Measurements from ENCODE around the gene MDFI. TPM values are rescaled to one million over a fixed set of nuclear protein-coding genes. Genes with fewer than 3 reads are reported as not detected.
"Not testable (repeated sequence)": the region's sequence is repeated elsewhere in the genome, so short reads cannot be mapped to it uniquely, and the experiment has no call there.

MDFI gene
- total and polyA plus RNA-seq, 8 donors: 0.46 to 7.4 (median 2.2) TPM

DNA sequence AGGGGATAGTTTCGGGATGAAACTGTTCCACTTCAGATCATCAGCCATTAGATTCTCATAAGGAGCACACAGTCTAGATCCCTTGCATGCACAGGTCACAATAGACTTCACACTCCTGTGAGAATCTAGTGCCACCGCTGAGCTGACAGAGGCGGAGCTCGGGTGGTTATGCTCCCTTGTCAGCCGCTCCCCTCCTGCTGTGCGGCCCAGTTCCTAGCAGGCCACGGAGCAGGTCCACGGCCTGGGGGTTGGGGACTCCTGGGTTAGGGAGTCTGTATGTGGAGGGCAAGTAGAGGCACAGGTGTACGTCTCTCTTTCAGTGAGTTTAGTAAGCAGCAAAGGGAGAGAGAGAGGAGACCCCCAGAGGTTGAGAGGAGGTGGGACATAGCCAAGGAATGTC is 30.5 kb upstream of the MDFI start:
- Histone ChIP-seq H3K27me3 (no peaks in the 10 kb centered on the region), H3K27ac (no peak overlapping the region), H3K9me3 (no peaks in the 10 kb centered on the region), H3K4me1 (no peaks in the 10 kb centered on the region), H3K36me3 (no peaks in the 10 kb centered on the region), H3K4me3 (no peak overlapping the region)
- intact Hi-C loops (cut with DNase I): loop anchor here in 2 of 3 donors (10.0 kb wide), 2 partner anchors 67 to 167 kb away; partner anchors contain the start of gene FRS3 (in 1 of the 2)
- ATAC-seq: no peak
- FAIRE-seq: no peak
- no peak for DNase-seq
- 71 to 73% methylated on average over 9 of the region's 9 CpGs for WGBS, 2 donors
- TF ChIP-seq, protein P1, sequence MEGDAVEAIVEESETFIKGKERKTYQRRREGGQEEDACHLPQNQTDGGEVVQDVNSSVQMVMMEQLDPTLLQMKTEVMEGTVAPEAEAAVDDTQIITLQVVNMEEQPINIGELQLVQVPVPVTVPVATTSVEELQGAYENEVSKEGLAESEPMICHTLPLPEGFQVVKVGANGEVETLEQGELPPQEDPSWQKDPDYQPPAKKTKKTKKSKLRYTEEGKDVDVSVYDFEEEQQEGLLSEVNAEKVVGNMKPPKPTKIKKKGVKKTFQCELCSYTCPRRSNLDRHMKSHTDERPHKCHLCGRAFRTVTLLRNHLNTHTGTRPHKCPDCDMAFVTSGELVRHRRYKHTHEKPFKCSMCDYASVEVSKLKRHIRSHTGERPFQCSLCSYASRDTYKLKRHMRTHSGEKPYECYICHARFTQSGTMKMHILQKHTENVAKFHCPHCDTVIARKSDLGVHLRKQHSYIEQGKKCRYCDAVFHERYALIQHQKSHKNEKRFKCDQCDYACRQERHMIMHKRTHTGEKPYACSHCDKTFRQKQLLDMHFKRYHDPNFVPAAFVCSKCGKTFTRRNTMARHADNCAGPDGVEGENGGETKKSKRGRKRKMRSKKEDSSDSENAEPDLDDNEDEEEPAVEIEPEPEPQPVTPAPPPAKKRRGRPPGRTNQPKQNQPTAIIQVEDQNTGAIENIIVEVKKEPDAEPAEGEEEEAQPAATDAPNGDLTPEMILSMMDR (IDR thresholded peaks at IDR 0.05): no peak

DNA sequence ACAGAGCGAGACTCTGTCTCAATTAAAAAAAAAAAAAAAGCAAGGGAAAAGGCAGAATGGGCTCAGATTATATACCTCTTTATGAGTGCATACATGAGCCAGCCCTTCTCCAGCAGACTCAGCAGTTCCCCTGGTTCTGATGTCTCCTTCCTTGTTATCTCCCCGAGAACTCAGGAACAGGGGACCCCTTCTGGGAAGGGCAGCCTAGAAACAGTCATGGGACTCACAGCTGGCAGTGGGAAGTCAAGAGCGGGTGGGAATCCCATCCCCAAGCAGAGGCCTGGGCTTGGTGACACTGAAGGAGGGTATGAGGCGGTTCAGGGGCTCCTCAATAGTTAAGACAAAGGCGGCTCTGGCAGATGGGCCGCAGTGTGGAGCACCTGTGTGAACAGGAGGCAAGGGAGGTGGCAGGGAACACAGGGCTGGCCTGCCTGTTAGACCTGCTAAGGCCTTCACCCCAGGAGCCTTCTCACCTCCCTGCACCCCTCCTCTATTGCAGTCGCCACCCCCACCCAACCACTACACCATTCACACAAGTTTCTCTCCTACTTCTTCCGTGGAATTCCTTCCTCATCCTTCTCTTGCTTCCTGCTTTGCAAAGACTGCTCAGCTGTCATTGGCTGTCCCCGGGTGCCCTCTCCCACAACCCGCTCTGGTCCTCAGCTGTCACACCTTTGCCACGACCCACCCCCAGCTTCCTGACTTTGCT is 29.7 kb upstream of the MDFI start:
- no peak overlapping the region for H3K4me3 ChIP-seq
- TF ChIP-seq, protein P1 (IDR thresholded peaks at IDR 0.05): no peak
- DNase-seq (no peak), FAIRE-seq (no peak), ATAC-seq (no peak)
- H3K4me1 ChIP-seq: no peaks in the 10 kb centered on the region
- H3K9me3 ChIP-seq: no peaks in the 10 kb centered on the region
- 81 to 83% methylated on average over 11 of the region's 11 CpGs for WGBS, 2 donors
- H3K27me3 ChIP-seq: no peaks in the 10 kb centered on the region
- intact Hi-C loops (cut with DNase I): loop anchor here in 2 of 3 donors (10.0 kb wide), 2 partner anchors 66 to 166 kb away; partner anchors contain the start of gene FRS3 (in 1 of the 2)
- no peaks in the 10 kb centered on the region for H3K36me3 ChIP-seq
- no peak overlapping the region for H3K27ac ChIP-seq

DNA sequence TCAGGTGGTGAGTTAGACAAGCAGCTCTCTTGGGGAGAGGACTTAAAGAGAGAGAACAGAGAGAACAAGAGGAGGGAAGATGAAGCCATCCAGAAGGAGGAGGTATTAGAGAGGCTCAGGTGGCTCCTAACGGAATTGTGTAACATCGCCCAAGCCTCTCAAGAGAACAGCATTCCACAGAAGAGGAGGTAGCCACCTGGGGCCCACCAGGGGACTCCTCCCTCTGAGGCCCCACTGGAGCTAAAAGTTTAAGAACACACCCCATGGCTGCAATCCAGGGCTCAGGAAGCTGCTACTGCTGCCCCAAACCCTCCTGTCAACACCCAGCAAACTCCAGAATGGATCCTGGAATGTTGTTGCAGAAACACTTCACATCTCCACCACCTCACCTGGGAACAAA is 23.6 kb upstream of the MDFI start:
- DNase-seq: no peak
- Histone ChIP-seq H3K27ac (no peak overlapping the region), H3K36me3 (no peaks in the 10 kb centered on the region), H3K9me3 (no peaks in the 10 kb centered on the region), H3K4me1 (no peaks in the 10 kb centered on the region), H3K4me3 (no peak overlapping the region), H3K27me3 (no peaks in the 10 kb centered on the region)
- TF ChIP-seq, protein P1 (IDR thresholded peaks at IDR 0.05): no peak
- FAIRE-seq: no peak
- ATAC-seq: no peak
- WGBS, 2 donors: 93 to 96% methylated on average over 2 of the region's 2 CpGs
- intact Hi-C loops (cut with DNase I): loop anchor here in 1 of 3 donors (5.0 kb wide), 1 partner anchor 63 kb away; no protein-coding TSS in a partner anchor

DNA sequence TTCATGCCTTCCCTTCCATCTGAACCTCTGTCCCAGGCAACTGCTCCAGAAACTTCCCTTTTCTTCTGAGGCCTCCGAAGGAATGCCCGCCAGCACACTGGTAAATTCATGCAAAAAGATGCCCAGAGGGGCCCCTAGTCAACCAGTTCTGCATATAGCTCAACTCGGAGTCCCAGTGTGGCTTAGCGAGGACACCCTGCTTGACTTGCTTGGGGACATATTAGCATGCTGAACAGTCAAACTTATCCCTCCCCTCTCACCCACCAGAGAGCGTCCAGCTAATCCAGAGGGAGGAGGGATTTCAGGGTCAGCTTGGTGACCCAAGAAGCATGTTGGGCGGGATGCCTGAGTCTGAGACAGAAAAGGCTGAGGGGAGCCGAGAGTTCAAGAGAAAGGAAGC is 23.0 kb upstream of the MDFI start:
- Histone ChIP-seq H3K4me1 (no peaks in the 10 kb centered on the region), H3K36me3 (no peaks in the 10 kb centered on the region), H3K9me3 (no peaks in the 10 kb centered on the region), H3K27ac (no peak overlapping the region), H3K27me3 (no peaks in the 10 kb centered on the region), H3K4me3 (no peak overlapping the region)
- ATAC-seq (no peak), FAIRE-seq (no peak), DNase-seq (no peak)
- 72 to 84% methylated on average over 7 of the region's 7 CpGs for WGBS, 2 donors
- intact Hi-C loops (cut with DNase I): no loop called here
- TF ChIP-seq, protein P1 (IDR thresholded peaks at IDR 0.05): no peak

DNA sequence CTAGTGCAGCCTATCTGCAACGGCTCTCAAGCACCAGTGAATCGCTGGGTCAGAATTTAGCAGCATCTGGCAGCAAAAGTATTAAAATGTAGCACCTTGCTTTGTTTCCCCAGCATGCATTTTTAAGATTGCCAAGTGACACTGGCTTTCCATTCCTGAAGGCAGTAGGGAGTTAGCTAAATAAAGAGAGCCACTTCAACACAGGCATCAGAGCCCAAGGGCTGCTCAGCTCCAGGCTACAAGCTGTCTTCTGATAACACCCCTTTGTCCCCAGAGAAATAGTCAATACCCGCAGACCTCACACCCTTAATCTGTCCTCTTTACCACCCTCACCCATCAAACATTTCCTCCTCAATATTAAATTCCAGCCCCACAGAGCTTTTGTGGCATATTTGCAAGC is 19.7 kb upstream of the MDFI start:
- TF ChIP-seq, protein P1 (IDR thresholded peaks at IDR 0.05): no peak
- H3K27ac ChIP-seq: no peak overlapping the region
- H3K4me1 ChIP-seq: no peaks in the 10 kb centered on the region
- no peak for DNase-seq
- no peaks in the 10 kb centered on the region for H3K9me3 ChIP-seq
- H3K36me3 ChIP-seq: no peaks in the 10 kb centered on the region
- no peak overlapping the region for H3K4me3 ChIP-seq
- H3K27me3 ChIP-seq: no peaks in the 10 kb centered on the region
- no peak for FAIRE-seq
- 73 to 85% methylated on average over 3 of the region's 3 CpGs for WGBS, 2 donors
- ATAC-seq: no peak
- intact Hi-C loops (cut with DNase I): no loop called here

DNA sequence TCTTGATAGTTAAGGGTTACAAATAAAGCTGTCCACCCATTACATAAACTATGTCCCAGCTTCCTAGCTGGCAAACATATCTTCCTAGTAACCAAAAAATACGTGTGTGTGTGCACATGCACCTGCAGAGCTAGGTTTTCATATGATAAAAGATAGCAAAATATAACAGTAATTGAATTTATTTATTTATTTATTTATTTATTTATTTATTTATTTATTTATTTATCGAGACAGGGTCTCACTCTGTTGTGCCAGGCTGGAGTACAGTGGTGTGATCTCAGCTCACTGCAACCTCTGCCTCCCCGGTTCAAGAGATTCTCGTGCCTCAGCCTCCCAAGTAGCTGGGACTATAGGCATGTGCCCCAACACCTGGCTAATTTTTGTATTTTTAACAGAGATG is 19.1 kb upstream of the MDFI start:
- H3K4me1 ChIP-seq; intact Hi-C loops (cut with DNase I); ATAC-seq; H3K36me3 ChIP-seq; H3K4me3 ChIP-seq; H3K27ac ChIP-seq; FAIRE-seq; DNase-seq; H3K9me3 ChIP-seq; H3K27me3 ChIP-seq: not testable (repeated sequence)
- WGBS, 2 donors: 71 to 75% methylated on average over 4 of the region's 4 CpGs
